H9 (cell line): Measurements from ENCODE around the gene STX2. TPM values are rescaled to one million over a fixed set of nuclear protein-coding genes. Genes with fewer than 3 reads are reported as not detected.

ENCODE experiments used
- DNase-seq: peaks from one replicate; pipeline ENCODE4 v3.0.0-alpha.2; 2017
- H2AFZ ChIP-seq: one replicate; pipeline ENCODE4 v1.6.1; 2013; ENCODE audit warnings: mild to moderate bottlenecking, low read length, control low read depth, moderate library complexity
- H2AK5ac ChIP-seq: 2 replicates; pipeline ENCODE4 v1.6.1; 2013; ENCODE audit warnings: low read length, control low read depth, mixed read lengths; ENCODE audit not compliant: insufficient read length
- H2BK120ac ChIP-seq: one replicate; pipeline ENCODE4 v1.6.1; 2013; ENCODE audit warnings: low read depth, mild to moderate bottlenecking, low read length, control low read depth, inconsistent platforms; ENCODE audit not compliant: poor library complexity, severe bottlenecking
- H2BK12ac ChIP-seq: 2 replicates; pipeline ENCODE4 v1.6.1; 2013; ENCODE audit warnings: low read length, control low read depth, mixed read lengths, low read depth; ENCODE audit not compliant: insufficient read length
- H2BK15ac ChIP-seq: 2 replicates; pipeline ENCODE4 v1.6.1; 2013; ENCODE audit warnings: low read depth, low read length, control low read depth
- H2BK20ac ChIP-seq: one replicate; pipeline ENCODE4 v1.6.1; 2013; ENCODE audit warnings: low read depth, mild to moderate bottlenecking, low read length, control low read depth, inconsistent platforms; ENCODE audit not compliant: poor library complexity, severe bottlenecking
- H2BK5ac ChIP-seq: 2 replicates; pipeline ENCODE4 v1.6.1; 2013; ENCODE audit warnings: low read length, control low read depth, mixed read lengths; ENCODE audit not compliant: insufficient read length
- H3K14ac ChIP-seq: 2 replicates; pipeline ENCODE4 v1.6.1; 2013; ENCODE audit warnings: low read length, control low read depth; ENCODE audit not compliant: insufficient read depth
- H3K18ac ChIP-seq: 2 replicates; pipeline ENCODE4 v1.6.1; 2013; ENCODE audit warnings: low read depth, mild to moderate bottlenecking, mixed read lengths, low read length, control low read depth; ENCODE audit not compliant: insufficient read length
- H3K23ac ChIP-seq: 2 replicates; pipeline ENCODE4 v1.6.1; 2013; ENCODE audit warnings: low read length, control low read depth, mixed read lengths, low read depth; ENCODE audit not compliant: insufficient read length
- H3K23me2 ChIP-seq: 2 replicates; pipeline ENCODE4 v1.6.1; 2013; ENCODE audit warnings: low read depth, mild to moderate bottlenecking, mixed read lengths, low read length, control low read depth; ENCODE audit not compliant: insufficient read length, poor library complexity, severe bottlenecking
- H3K27ac ChIP-seq: 2 replicates; pipeline ENCODE4 v1.5.1; 2013; ENCODE audit warnings: low read length, control low read depth, mixed read lengths, low read depth; ENCODE audit not compliant: insufficient read length
- H3K27me3 ChIP-seq: 2 replicates; pipeline ENCODE4 v1.6.1; 2013; ENCODE audit warnings: low read length, control low read depth, inconsistent platforms; ENCODE audit not compliant: insufficient read depth
- H3K4ac ChIP-seq: 2 replicates; pipeline ENCODE4 v1.6.1; 2013; ENCODE audit warnings: low read depth, mild to moderate bottlenecking, control low read depth, inconsistent platforms, low read length, moderate library complexity
- H3K4me1 ChIP-seq: 2 replicates; pipeline ENCODE4 v1.6.1; 2013; ENCODE audit warnings: low read length, control low read depth, inconsistent platforms; ENCODE audit not compliant: insufficient read depth
- H3K4me2 ChIP-seq: 2 replicates; pipeline ENCODE4 v1.6.1; 2013; ENCODE audit warnings: low read length, control low read depth, mixed read lengths; ENCODE audit not compliant: insufficient read length, insufficient read depth
- H3K56ac ChIP-seq: 2 replicates; pipeline ENCODE4 v1.6.1; 2013; ENCODE audit warnings: low read depth, mild to moderate bottlenecking, mixed read lengths, low read length, control low read depth; ENCODE audit not compliant: insufficient read length
- H3K79me1 ChIP-seq: 2 replicates; pipeline ENCODE4 v1.6.1; 2013; ENCODE audit warnings: low read depth, mild to moderate bottlenecking, moderate library complexity, low read length, control low read depth, inconsistent platforms; ENCODE audit not compliant: insufficient read depth, poor library complexity, severe bottlenecking
- H3K79me2 ChIP-seq: 2 replicates; pipeline ENCODE4 v1.6.1; 2013; ENCODE audit warnings: low read length, control low read depth, inconsistent platforms; ENCODE audit not compliant: insufficient read depth
- H3K9ac ChIP-seq: 2 replicates; pipeline ENCODE4 v1.6.1; 2013; ENCODE audit warnings: low read length, control low read depth, mixed read lengths; ENCODE audit not compliant: insufficient read length; ENCODE audit errors: extremely low read depth
- H3K9me3 ChIP-seq: one replicate; pipeline ENCODE4 v1.6.1; 2013; ENCODE audit warnings: low read depth, low read length, inconsistent platforms; ENCODE audit not compliant: control insufficient read depth
- H3T11ph ChIP-seq: one replicate; pipeline ENCODE4 v1.6.1; 2013; ENCODE audit warnings: mild to moderate bottlenecking, low read length, control low read depth, inconsistent platforms
- H4K20me1 ChIP-seq: one replicate; pipeline ENCODE4 v1.6.1; 2013; ENCODE audit not compliant: control insufficient read depth, insufficient read length, insufficient read depth
- H4K5ac ChIP-seq: 2 replicates; pipeline ENCODE4 v1.6.1; 2013; ENCODE audit warnings: low read depth, mild to moderate bottlenecking, mixed read lengths, low read length, control low read depth; ENCODE audit not compliant: insufficient read length
- H4K8ac ChIP-seq: replicated peaks from 2 replicates; pipeline ENCODE4 v1.6.1; 2013; ENCODE audit warnings: low read length, control low read depth, mixed read lengths, low read depth; ENCODE audit not compliant: insufficient read length
- H4K91ac ChIP-seq: 2 replicates; pipeline ENCODE4 v1.6.1; 2013; ENCODE audit warnings: low read depth, mild to moderate bottlenecking, moderate library complexity, mixed read lengths, low read length, control low read depth; ENCODE audit not compliant: insufficient read length
- H3K27ac Mint-ChIP-seq, 3 experiments: 2 replicates in 2 of 3; 3 replicates in 1 of 3; pipeline ENCODE4 v1.8.0; 2020 to 2021; ENCODE audit warnings: mixed read lengths in 3 of 3, mild to moderate bottlenecking in 1 of 3, moderate library complexity in 1 of 3
- H3K27me3 Mint-ChIP-seq: 2 replicates; pipeline ENCODE4 v1.8.0; 2021; ENCODE audit warnings: low read depth, mild to moderate bottlenecking, moderate library complexity, mixed read lengths
- H3K36me3 Mint-ChIP-seq, 3 experiments: 2 replicates in 2 of 3; 3 replicates in 1 of 3; pipeline ENCODE4 v1.8.0; 2020 to 2021; ENCODE audit warnings: low read depth in 3 of 3, mixed read lengths in 3 of 3; ENCODE audit not compliant: insufficient read depth in 1 of 3
- H3K4me1 Mint-ChIP-seq, 2 experiments: 2 replicates each; pipeline ENCODE4 v1.8.0; 2020; ENCODE audit warnings: mixed read lengths in 2 of 2
- H3K4me3 Mint-ChIP-seq, 2 experiments: 2 replicates in 1 of 2; 3 replicates in 1 of 2; pipeline ENCODE4 v1.8.0; 2020 to 2021; ENCODE audit warnings: mild to moderate bottlenecking in 2 of 2, mixed read lengths in 2 of 2, moderate library complexity in 1 of 2
- H3K9me3 Mint-ChIP-seq, 2 experiments: 2 replicates in 1 of 2; 3 replicates in 1 of 2; pipeline ENCODE4 v1.8.0; 2020; ENCODE audit warnings: mild to moderate bottlenecking in 2 of 2, mixed read lengths in 2 of 2, moderate library complexity in 1 of 2
- WGBS: extraction: QIAGEN DNeasy Blood & Tissue Kit; methylation state at CpG from one replicate; pipeline ENCODE4 v1.1.7; 2013; ENCODE audit warnings: missing lambda C conversion rate, low lambda C conversion rate, mixed read lengths; ENCODE audit not compliant: insufficient read length; ENCODE audit errors: extremely low coverage; 5-methylcytosine and 5-hydroxymethylcytosine counted together
- total RNA-seq: library from RNA; stranded (reverse); gene quantifications from 2 replicates; pipeline ENCODE4 v1.2.1, GENCODE V29; 2021
- TF ChIP-seq, protein P1 (sequence below): fragments of 200-600 bp; sonication (generic); conservative IDR thresholded peaks from 3 replicates; pipeline ENCODE4 v1.8.0; 2021; ENCODE audit warnings: antibody characterized with exemption, mild to moderate bottlenecking

The STX2 gene
- total RNA-seq, 1 experiment from 2014 or later = 19.4 TPM

DNA sequence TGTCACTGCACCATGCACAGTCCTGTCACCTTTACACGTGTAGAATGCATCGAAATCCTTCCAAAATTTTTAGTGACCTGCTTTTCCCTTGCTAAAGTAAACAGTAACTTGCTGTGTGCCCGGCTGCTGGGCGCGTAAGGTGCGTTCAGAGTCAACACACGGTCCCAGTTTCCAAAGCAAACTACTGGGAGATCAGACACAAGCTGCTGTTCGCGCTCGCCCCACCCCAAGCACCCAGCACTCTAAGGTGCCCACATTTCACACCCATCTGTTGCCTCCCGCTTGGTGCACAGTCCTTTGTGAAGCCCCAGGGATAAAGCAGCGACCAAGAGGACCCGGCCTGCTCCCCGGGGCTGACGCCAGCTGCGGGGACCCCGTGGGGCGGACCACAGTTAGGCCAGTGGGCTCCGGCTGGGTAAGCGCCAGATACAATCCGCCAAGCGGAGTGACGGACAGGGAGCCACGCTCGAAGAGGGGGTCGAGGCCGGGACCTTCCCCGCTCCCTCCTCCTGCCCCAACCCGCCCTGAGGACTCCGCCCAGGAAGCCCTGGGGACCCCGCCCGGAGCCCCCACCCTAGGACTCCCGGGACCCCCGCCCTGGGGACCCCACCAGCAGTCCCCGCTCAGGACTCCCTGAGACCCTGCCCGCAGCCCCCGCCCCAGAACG, 633 bp downstream of the STX2 start:
- H3K18ac ChIP-seq = no peak overlapping the region
- Mint-ChIP-seq H3K27ac (peak overlapping the region in 1 of 3 experiments; percentile 93; a peak in 1 of 7 replicates), H3K27me3 (peaks cover 24% of the 10 kb centered on the region), H3K4me3 (peak overlapping the region; percentile 74 to 91), H3K4me1 (peaks cover 38 to 54% of the 10 kb centered on the region in 2 experiments), H3K9me3 (peaks cover 0 to 3% of the 10 kb centered on the region in 2 experiments; a peak in 2 of 5 replicates), H3K36me3 (peaks cover 0 to 4% (median 0%) of the 10 kb centered on the region in 3 experiments; a peak in 3 of 7 replicates)
- no peak overlapping the region for H3K23ac ChIP-seq
- H2BK12ac ChIP-seq = no peak overlapping the region
- peaks cover 8% of the 10 kb centered on the region for H3K23me2 ChIP-seq
- no peaks in the 10 kb centered on the region for H4K20me1 ChIP-seq
- H3K4me1 ChIP-seq = no peaks in the 10 kb centered on the region
- no peak overlapping the region for H2BK5ac ChIP-seq
- H3K14ac ChIP-seq = no peak overlapping the region
- H3K27me3 ChIP-seq = no peaks in the 10 kb centered on the region
- no peak overlapping the region for H2BK20ac ChIP-seq
- no peak overlapping the region for H3K27ac ChIP-seq
- no peaks in the 10 kb centered on the region for H3K79me1 ChIP-seq
- H3T11ph ChIP-seq = no peak overlapping the region
- H2BK15ac ChIP-seq = no peak overlapping the region
- no peak overlapping the region for H4K8ac ChIP-seq
- peak; percentile 66 for DNase-seq
- no peak overlapping the region for H2AK5ac ChIP-seq
- peak overlapping the region; percentile 25 for H3K9ac ChIP-seq
- TF ChIP-seq, protein P1, sequence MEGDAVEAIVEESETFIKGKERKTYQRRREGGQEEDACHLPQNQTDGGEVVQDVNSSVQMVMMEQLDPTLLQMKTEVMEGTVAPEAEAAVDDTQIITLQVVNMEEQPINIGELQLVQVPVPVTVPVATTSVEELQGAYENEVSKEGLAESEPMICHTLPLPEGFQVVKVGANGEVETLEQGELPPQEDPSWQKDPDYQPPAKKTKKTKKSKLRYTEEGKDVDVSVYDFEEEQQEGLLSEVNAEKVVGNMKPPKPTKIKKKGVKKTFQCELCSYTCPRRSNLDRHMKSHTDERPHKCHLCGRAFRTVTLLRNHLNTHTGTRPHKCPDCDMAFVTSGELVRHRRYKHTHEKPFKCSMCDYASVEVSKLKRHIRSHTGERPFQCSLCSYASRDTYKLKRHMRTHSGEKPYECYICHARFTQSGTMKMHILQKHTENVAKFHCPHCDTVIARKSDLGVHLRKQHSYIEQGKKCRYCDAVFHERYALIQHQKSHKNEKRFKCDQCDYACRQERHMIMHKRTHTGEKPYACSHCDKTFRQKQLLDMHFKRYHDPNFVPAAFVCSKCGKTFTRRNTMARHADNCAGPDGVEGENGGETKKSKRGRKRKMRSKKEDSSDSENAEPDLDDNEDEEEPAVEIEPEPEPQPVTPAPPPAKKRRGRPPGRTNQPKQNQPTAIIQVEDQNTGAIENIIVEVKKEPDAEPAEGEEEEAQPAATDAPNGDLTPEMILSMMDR = no peak
- H4K5ac ChIP-seq = no peak overlapping the region
- no peak overlapping the region for H2AFZ ChIP-seq
- H2BK120ac ChIP-seq = no peak overlapping the region
- no CpG with 5 or more reads among the region's 38 CpGs for WGBS
- H3K79me2 ChIP-seq = no peaks in the 10 kb centered on the region
- no peak overlapping the region for H3K4ac ChIP-seq
- no peaks in the 10 kb centered on the region for H3K9me3 ChIP-seq
- no peak overlapping the region for H3K56ac ChIP-seq
- H3K4me2 ChIP-seq = peak overlapping the region; percentile 82
- H4K91ac ChIP-seq = no peak overlapping the region
